Measurements from ENCODE around the gene TUSC2.

The TUSC2 gene

GRCh38 chr3:50300681-50301254 is 27.3 kb downstream of the TUSC2 start:
- H3K9me3 ChIP-seq (ENCODE audit: control insufficient read depth, low read length), result no peaks in the 10 kb centered on the region
- no peaks in the 10 kb centered on the region for H3K36me3 ChIP-seq (ENCODE audit: control insufficient read depth, insufficient read depth, low read length)
- no peak overlapping the region for H3K4me3 ChIP-seq (ENCODE audit: insufficient read depth, low read depth, low read length)
- peaks cover 12% of the 10 kb centered on the region for H3K4me1 ChIP-seq (ENCODE audit: control insufficient read depth, insufficient read depth, low read length)
- 90 to 92% methylated on average over 6 of the region's 6 CpGs for WGBS, 2 experiments
- H3K27me3 ChIP-seq (ENCODE audit: control insufficient read depth, insufficient read depth, low read length, poor library complexity, severe bottlenecking), result no peaks in the 10 kb centered on the region
- H3K27ac ChIP-seq (ENCODE audit: insufficient read depth, low read depth, low read length, poor library complexity, severe bottlenecking), result no peak overlapping the region

DNA sequence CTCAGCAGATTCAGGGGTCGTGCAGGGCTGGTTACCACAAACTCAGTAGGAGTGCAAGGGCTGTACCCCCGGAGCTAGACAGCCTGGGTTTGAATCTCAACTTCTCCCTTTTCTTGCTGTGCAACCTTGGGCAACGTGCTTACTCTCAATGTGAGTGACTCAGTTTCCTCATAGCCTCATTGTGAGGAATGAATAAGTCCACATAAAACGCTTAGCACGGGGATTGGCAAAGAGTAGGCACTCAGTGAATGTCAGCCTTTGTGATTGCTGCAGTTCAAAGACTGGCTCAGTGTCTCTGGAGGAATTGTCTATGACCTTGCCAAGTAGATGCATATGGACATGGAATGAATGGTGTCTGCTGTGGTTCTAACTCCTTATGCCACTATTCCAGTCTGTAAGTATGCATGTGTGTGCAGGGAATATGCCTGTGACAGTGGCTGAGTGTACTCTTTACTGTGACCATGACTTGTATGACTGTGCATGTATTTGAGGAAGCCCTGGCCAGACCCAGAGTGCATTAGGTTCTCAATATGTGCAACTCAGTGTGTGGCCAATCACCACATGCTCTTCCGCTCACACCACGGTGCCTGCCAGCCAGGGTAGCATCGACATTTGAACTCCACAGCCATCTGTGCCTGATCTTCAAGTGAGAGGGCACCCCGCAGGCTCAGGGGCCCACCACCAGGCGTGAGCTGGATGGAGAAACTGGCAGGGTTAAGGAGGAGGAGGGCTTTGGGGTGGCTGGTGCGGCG is 27.9 kb downstream of the TUSC2 start:
- Histone ChIP-seq H3K27me3 (ENCODE audit: control insufficient read depth, insufficient read depth, low read length, poor library complexity, severe bottlenecking) (no peaks in the 10 kb centered on the region), H3K4me3 (ENCODE audit: insufficient read depth, low read depth, low read length) (peak overlapping the region; percentile 89), H3K27ac (ENCODE audit: insufficient read depth, low read depth, low read length, poor library complexity, severe bottlenecking) (no peak overlapping the region), H3K9me3 (ENCODE audit: control insufficient read depth, low read length) (no peaks in the 10 kb centered on the region), H3K4me1 (ENCODE audit: control insufficient read depth, insufficient read depth, low read length) (peaks cover 12% of the 10 kb centered on the region), H3K36me3 (ENCODE audit: control insufficient read depth, insufficient read depth, low read length) (no peaks in the 10 kb centered on the region)
- WGBS, 2 experiments, result 77 to 80% methylated on average over 12 of the region's 12 CpGs

DNA sequence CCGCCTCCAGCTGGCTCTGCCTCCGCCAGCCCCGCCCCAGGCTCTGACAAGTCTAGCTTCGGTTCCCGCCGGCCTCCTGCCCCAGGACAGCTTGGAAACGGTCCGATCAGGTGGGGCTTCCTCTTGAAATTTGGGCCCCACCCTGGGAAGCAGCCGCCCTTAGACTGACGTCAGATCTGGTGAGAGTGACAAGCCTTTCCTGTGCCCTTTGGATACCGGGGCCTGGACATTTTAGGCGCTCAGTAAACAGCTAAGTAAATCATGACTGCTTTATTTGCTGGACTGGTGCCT is 28.4 kb downstream of the TUSC2 start:
- Histone ChIP-seq H3K4me3 (ENCODE audit: insufficient read depth, low read depth, low read length) (peak overlapping the region; percentile 89), H3K4me1 (ENCODE audit: control insufficient read depth, insufficient read depth, low read length) (peaks cover 12% of the 10 kb centered on the region), H3K27ac (ENCODE audit: insufficient read depth, low read depth, low read length, poor library complexity, severe bottlenecking) (no peak overlapping the region), H3K36me3 (ENCODE audit: control insufficient read depth, insufficient read depth, low read length) (no peaks in the 10 kb centered on the region), H3K9me3 (ENCODE audit: control insufficient read depth, low read length) (no peaks in the 10 kb centered on the region), H3K27me3 (ENCODE audit: control insufficient read depth, insufficient read depth, low read length, poor library complexity, severe bottlenecking) (no peaks in the 10 kb centered on the region)
- WGBS, 2 experiments, result 6% methylated on average over 12 of the region's 12 CpGs

- peak within 1 kb of the TSS; percentile 89 for H3K4me3 ChIP-seq (ENCODE audit: insufficient read depth, low read depth, low read length)
- H3K27ac ChIP-seq (ENCODE audit: insufficient read depth, low read depth, low read length, poor library complexity, severe bottlenecking), result no peak within 1 kb of the TSS
- WGBS, 2 experiments, result 1% methylated on average over 61 of the region's 61 CpGs
- H3K36me3 ChIP-seq (ENCODE audit: control insufficient read depth, insufficient read depth, low read length), result no peaks in the 10 kb centered on the region
- peaks cover 12% of the 10 kb centered on the region for H3K4me1 ChIP-seq (ENCODE audit: control insufficient read depth, insufficient read depth, low read length)
- H3K9me3 ChIP-seq (ENCODE audit: control insufficient read depth, low read length), result no peaks in the 10 kb centered on the region
- no peaks in the 10 kb centered on the region for H3K27me3 ChIP-seq (ENCODE audit: control insufficient read depth, insufficient read depth, low read length, poor library complexity, severe bottlenecking)
Measured at GRCh38 chr3:50298836-50299637, 29.0 kb downstream of the TUSC2 start, which contains the start of the genes HYAL3 and NAA80. Gene HYAL3, minus strand, starts transcription at chr3:50299405. Its CDS starts 3,803 bp downstream, at chr3:50295602. Gene NAA80, minus strand, starts transcription at chr3:50299405. Its CDS starts 1,942 bp downstream, at chr3:50297463.

DNA sequence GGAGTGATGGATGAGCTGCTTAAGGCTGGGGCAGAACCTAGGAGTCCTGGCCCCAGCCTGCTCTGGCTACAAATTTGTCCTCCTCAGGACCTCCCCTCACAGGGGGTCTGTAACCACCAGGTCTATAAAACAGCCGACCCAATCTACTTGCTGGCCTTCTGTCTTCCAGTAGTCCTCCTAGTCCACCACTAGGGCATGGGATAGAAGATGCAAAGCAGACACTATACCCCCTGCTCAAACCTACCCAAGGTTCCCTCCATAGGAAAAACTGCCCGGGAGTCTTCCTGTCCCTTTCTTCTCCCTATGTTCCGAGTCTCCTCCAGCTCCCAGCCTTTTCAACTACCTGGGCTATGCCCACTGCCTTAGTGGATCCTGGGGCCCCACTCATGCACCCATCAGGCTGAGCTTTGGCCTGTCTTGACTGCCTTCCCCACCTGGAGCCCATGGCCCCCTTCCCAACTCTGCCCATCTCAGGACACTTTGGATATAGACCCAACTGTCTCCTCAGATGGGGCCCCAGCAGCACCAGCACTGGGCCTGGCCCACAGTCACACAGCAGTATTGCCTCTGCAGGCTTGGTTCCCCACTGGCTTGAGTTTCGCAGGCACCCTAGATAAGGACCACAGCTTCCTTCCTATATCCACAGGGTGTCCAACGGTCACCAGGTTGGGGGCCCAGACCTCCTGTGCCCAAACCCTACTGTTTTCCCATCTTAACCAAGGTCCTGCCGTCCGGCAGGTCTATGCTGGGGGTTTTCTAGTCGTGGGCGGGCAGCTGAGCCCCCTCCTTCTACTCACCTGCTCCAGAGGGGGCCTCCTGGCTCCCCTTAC is 29.9 kb downstream of the TUSC2 start:
- WGBS, 2 experiments, result 62 to 68% methylated on average over 9 of the region's 9 CpGs
- H3K27ac ChIP-seq (ENCODE audit: insufficient read depth, low read depth, low read length, poor library complexity, severe bottlenecking), result no peak overlapping the region
- peaks cover 10% of the 10 kb centered on the region for H3K4me1 ChIP-seq (ENCODE audit: control insufficient read depth, insufficient read depth, low read length)
- H3K9me3 ChIP-seq (ENCODE audit: control insufficient read depth, low read length), result no peaks in the 10 kb centered on the region
- peak overlapping the region; percentile 89 for H3K4me3 ChIP-seq (ENCODE audit: insufficient read depth, low read depth, low read length)
- H3K27me3 ChIP-seq (ENCODE audit: control insufficient read depth, insufficient read depth, low read length, poor library complexity, severe bottlenecking), result no peaks in the 10 kb centered on the region
- H3K36me3 ChIP-seq (ENCODE audit: control insufficient read depth, insufficient read depth, low read length), result no peaks in the 10 kb centered on the region

DNA sequence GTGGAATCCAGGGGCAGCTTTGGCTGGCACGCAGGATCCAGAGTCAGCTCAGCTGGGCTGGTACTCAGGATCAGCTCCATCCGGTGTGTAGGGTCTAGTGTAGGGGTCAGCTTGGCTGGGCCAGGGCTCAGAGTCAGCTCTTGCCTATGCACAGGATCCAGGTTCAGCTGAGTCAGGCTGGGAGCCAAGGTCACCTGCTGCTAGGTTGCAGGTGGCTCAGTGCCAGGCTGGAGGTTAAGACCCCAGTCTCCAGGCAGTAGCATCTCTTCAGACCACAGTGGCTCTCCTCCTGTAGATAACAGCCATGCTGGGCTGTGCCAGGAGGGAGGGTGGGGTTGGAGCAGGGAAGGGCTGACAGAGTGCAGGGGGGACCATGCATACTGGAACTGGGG is 30.6 kb downstream of the TUSC2 start:
- WGBS, 2 experiments, result 98 to 99% methylated on average over 2 of the region's 2 CpGs

GRCh38 chr3:50296721-50297383 is 31.2 kb downstream of the TUSC2 start:
- H3K9me3 ChIP-seq (ENCODE audit: control insufficient read depth, low read length), result no peaks in the 10 kb centered on the region
- H3K36me3 ChIP-seq (ENCODE audit: control insufficient read depth, insufficient read depth, low read length), result no peaks in the 10 kb centered on the region
- no peak overlapping the region for H3K4me3 ChIP-seq (ENCODE audit: insufficient read depth, low read depth, low read length)
- WGBS, 2 experiments, result 95 to 96% methylated on average over 18 of the region's 18 CpGs
- no peaks in the 10 kb centered on the region for H3K27me3 ChIP-seq (ENCODE audit: control insufficient read depth, insufficient read depth, low read length, poor library complexity, severe bottlenecking)
- H3K27ac ChIP-seq (ENCODE audit: insufficient read depth, low read depth, low read length, poor library complexity, severe bottlenecking), result no peak overlapping the region
- H3K4me1 ChIP-seq (ENCODE audit: control insufficient read depth, insufficient read depth, low read length), result peaks cover 8% of the 10 kb centered on the region

More for the DNA sequence above, 30.6 kb downstream of the TUSC2 start:
- Histone ChIP-seq H3K4me3 (ENCODE audit: insufficient read depth, low read depth, low read length) (no peak overlapping the region), H3K36me3 (ENCODE audit: control insufficient read depth, insufficient read depth, low read length) (no peaks in the 10 kb centered on the region), H3K9me3 (ENCODE audit: control insufficient read depth, low read length) (no peaks in the 10 kb centered on the region), H3K4me1 (ENCODE audit: control insufficient read depth, insufficient read depth, low read length) (peaks cover 8% of the 10 kb centered on the region), H3K27ac (ENCODE audit: insufficient read depth, low read depth, low read length, poor library complexity, severe bottlenecking) (no peak overlapping the region), H3K27me3 (ENCODE audit: control insufficient read depth, insufficient read depth, low read length, poor library complexity, severe bottlenecking) (no peaks in the 10 kb centered on the region)

DNA sequence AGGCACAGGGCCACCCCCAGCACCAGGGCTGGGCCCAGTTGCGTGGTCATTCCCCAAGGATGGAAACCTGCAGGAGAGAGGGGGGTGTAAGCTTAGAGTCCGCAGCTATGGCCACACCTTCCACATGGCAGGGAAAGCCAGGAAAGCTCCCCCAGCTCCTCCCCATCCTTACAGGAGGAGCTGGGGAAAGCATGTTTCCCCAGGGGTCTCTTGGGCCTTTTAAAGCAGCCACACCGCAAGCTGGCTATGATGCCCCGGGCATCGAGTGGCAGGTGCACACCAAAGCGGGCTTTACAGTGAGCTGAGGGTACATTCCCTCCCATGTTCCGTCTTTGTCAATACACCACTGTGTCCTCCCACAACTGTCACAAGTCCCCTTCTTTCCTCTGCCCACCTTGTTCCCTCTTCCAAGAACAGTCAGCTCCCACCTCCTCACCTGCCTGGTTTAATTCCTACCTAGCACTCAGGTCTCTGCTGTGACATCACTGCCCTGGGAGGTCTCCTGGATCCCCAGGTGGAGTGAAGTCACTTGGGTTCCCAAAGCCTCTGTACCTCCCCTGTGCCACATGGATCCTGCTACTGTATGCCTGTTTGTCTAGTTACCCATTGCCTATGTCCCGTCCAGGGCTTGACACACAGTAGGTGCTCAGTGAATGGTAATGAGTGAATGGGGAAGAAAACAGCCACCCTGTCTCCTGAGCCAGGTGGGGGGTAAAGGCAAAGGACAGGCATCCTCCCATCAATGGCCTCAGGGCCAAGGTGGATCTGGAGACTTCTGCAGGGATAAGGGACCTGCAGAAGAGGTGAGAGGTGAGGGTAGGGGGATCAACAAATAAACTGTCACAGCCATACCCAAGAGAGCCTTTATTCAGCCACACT is 32.2 kb downstream of the TUSC2 start:
- Histone ChIP-seq H3K4me1 (ENCODE audit: control insufficient read depth, insufficient read depth, low read length) (peaks cover 13% of the 10 kb centered on the region), H3K27me3 (ENCODE audit: control insufficient read depth, insufficient read depth, low read length, poor library complexity, severe bottlenecking) (no peaks in the 10 kb centered on the region), H3K4me3 (ENCODE audit: insufficient read depth, low read depth, low read length) (no peak overlapping the region), H3K9me3 (ENCODE audit: control insufficient read depth, low read length) (no peaks in the 10 kb centered on the region), H3K27ac (ENCODE audit: insufficient read depth, low read depth, low read length, poor library complexity, severe bottlenecking) (no peak overlapping the region), H3K36me3 (ENCODE audit: control insufficient read depth, insufficient read depth, low read length) (no peaks in the 10 kb centered on the region)
- WGBS, 2 experiments, result 89 to 91% methylated on average over 8 of the region's 8 CpGs
